ENCODE results near the gene IQCN. TPM values are rescaled to one million over a fixed set of nuclear protein-coding genes. Genes with fewer than 3 reads are reported as not detected.

IQCN gene
- total RNA-seq, 4 donors from 2014 or later: 1.0 to 41.1 (median 3.0) TPM

DNA sequence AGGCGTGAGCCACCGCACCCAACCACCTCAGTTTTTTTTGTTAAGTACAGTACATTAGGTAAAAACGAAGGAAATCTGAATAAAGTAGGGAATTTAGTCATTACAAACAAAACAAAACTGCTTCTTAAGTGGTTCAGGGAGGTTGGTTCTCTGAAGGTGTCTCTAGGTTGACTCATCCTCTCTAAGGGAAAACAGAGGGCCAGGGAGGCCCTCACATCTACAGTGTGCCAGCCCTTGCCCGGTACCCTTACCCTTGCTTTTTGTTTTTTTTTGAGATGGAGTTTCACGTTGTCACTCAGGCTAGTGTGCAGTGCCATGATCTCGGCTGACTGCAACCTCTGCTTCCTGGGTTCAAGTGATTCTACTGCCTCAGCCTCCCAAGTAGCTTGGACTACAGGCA lies 24.3 kb upstream of the IQCN start:
- H3K27ac ChIP-seq: no peak overlapping the region
- no peak for TF ChIP-seq POLR2A (IDR thresholded peaks at IDR 0.05)
- TF ChIP-seq, protein P1, sequence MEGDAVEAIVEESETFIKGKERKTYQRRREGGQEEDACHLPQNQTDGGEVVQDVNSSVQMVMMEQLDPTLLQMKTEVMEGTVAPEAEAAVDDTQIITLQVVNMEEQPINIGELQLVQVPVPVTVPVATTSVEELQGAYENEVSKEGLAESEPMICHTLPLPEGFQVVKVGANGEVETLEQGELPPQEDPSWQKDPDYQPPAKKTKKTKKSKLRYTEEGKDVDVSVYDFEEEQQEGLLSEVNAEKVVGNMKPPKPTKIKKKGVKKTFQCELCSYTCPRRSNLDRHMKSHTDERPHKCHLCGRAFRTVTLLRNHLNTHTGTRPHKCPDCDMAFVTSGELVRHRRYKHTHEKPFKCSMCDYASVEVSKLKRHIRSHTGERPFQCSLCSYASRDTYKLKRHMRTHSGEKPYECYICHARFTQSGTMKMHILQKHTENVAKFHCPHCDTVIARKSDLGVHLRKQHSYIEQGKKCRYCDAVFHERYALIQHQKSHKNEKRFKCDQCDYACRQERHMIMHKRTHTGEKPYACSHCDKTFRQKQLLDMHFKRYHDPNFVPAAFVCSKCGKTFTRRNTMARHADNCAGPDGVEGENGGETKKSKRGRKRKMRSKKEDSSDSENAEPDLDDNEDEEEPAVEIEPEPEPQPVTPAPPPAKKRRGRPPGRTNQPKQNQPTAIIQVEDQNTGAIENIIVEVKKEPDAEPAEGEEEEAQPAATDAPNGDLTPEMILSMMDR (IDR thresholded peaks at IDR 0.05): no peak

DNA sequence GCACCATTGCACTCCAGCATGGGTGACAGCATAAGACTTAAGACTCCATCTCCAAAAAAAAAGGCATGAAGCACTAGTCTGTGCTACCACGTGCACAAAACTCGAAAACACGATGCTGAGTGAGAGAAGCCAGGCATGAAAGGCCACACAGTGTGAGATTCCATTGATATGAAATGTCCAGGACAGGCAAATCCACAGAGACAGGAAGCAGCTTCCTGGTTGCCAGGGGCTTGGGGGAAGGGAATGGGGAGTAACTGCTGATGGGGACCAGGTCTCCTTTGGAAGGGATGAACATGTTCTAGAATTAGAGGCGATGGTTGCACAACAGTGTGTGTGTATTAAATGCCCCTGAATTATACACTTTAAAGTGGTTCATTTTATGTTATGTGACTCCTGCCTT lies 23.1 kb upstream of the IQCN start:
- H3K4me3 ChIP-seq: no peak overlapping the region
- no peak for TF ChIP-seq POLR2A (IDR thresholded peaks at IDR 0.05)
- TF ChIP-seq, protein P1 (IDR thresholded peaks at IDR 0.05): no peak
- peak; percentile 49 to 53 for DNase-seq
- intact Hi-C loops (cut with DNase I; ENCODE audit: low total_unique reads): no loop called here
- peaks cover 0 to 15% of the 10 kb centered on the region in 2 donors for H3K4me1 ChIP-seq
- no peaks in the 10 kb centered on the region for H3K9me3 ChIP-seq
- no peaks in the 10 kb centered on the region for H3K36me3 ChIP-seq
- H3K27ac ChIP-seq: peak overlapping the region in 1 of 2 donors; percentile 25
- no peaks in the 10 kb centered on the region for H3K27me3 ChIP-seq

More for the DNA sequence above, 24.3 kb upstream of the IQCN start:
- Histone ChIP-seq H3K4me1 (peaks cover under 1 to 26% of the 10 kb centered on the region in 2 donors), H3K4me3 (no peak overlapping the region), H3K36me3 (no peaks in the 10 kb centered on the region), H3K9me3 (no peaks in the 10 kb centered on the region), H3K27me3 (no peaks in the 10 kb centered on the region)
- no peak for DNase-seq
- intact Hi-C loops (cut with DNase I; ENCODE audit: low total_unique reads): no loop called here

DNA sequence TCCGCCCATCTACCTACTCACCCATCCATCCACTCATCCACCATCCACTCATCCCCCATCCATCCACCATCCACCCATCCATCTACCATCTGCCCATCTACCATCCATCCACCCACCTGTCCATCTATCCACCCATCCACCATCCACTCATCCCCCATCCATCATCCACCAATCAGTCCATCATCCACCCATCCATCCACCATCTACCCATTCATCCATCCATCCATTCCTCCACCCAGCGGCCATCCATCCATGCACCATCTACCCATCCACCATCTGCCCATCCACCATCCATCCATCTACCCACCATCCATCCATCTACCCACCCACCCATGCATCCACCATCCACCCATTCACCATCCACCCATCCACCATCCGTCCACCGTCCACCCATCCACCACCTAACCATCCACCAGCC lies 20.8 kb upstream of the IQCN start:
- Histone ChIP-seq H3K27ac (no peak overlapping the region), H3K36me3 (no peaks in the 10 kb centered on the region), H3K4me3 (no peak overlapping the region), H3K27me3 (no peaks in the 10 kb centered on the region), H3K9me3 (no peaks in the 10 kb centered on the region), H3K4me1 (peaks cover 0 to 13% of the 10 kb centered on the region in 2 donors)
- DNase-seq: no peak
- no peak for TF ChIP-seq POLR2A (IDR thresholded peaks at IDR 0.05)
- TF ChIP-seq, protein P1 (IDR thresholded peaks at IDR 0.05): no peak
- intact Hi-C loops (cut with DNase I; ENCODE audit: low total_unique reads): no loop called here

DNA sequence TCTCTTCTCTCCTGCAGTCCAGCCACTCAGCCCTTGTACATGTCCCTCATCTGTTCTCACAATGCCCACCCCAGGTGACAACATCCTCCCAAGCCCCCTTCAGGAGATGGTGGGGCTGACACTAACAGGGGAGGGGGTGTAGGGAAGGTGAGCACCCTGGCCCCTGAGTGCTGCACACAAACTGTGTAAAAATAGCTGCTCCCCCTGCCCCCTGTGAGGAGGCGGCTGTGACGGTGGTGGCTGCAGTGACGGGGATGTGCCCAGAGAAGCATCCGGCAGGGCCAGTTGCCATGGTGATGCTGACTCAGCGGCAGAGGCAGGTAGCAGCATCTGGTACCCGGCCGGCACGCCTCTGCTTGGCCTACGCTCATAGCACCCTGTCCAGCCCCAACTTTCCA lies 20.2 kb upstream of the IQCN start:
- H3K36me3 ChIP-seq: no peaks in the 10 kb centered on the region
- DNase-seq: no peak
- peaks cover 0 to 15% of the 10 kb centered on the region in 2 donors for H3K4me1 ChIP-seq
- H3K27ac ChIP-seq: peak overlapping the region; percentile 95 to 99
- no peaks in the 10 kb centered on the region for H3K27me3 ChIP-seq
- intact Hi-C loops (cut with DNase I; ENCODE audit: low total_unique reads): no loop called here
- no peak for TF ChIP-seq POLR2A (IDR thresholded peaks at IDR 0.05)
- TF ChIP-seq, protein P1 (IDR thresholded peaks at IDR 0.05): no peak
- H3K9me3 ChIP-seq: no peaks in the 10 kb centered on the region
- no peak overlapping the region for H3K4me3 ChIP-seq

DNA sequence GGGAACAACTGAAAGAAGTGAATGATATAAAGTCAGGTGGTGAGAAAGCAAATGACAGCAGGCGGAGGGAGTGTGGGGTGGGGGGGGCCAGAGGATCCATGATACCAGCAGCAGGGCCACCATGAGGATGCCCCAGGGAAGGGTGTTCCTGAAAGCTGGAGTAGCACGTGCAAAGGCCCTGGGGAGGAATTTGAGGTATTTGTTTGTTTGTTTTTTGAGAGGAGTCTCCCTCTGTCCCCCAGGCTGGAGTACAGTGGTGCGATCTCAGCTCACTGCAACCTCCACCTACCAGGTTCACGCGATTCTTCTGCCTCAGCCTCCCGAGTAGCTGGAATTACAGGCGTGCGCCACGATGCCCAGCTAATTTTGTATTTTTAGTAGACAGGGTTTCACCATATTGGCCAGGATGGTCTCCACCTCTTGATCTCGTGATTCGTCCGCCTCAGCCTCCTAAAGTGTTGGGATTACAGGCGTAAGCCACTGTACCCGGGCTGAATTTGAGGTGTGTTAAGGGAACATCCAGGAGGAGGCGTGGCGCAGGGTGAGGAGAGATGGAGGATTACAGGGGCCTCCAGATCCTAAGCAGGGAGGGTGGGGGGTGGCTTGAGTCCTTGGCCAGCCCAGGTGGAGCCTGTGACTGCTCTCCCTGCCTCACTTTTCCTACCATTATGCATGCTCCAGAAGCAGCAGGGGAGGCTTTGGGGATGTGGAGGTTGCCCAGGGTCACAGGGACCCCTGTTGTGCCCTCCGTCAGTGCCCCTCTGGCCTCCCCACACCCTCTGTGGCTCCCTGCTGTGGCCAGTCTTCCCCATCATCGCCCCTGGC lies 19.6 kb upstream of the IQCN start:
- no peak for DNase-seq
- TF ChIP-seq, protein P1 (IDR thresholded peaks at IDR 0.05): no peak
- TF ChIP-seq POLR2A (IDR thresholded peaks at IDR 0.05): no peak
- H3K4me1 ChIP-seq: peaks cover 0 to 15% of the 10 kb centered on the region in 2 donors
- no peaks in the 10 kb centered on the region for H3K9me3 ChIP-seq
- intact Hi-C loops (cut with DNase I; ENCODE audit: low total_unique reads): no loop called here
- H3K36me3 ChIP-seq: no peaks in the 10 kb centered on the region
- H3K27me3 ChIP-seq: no peaks in the 10 kb centered on the region
- peak overlapping the region; percentile 95 to 99 for H3K27ac ChIP-seq
- H3K4me3 ChIP-seq: no peak overlapping the region

All from uterus (tissue), 4 donors.